Measurements from ENCODE around the gene OR6X1. TPM values are rescaled to one million over a fixed set of nuclear protein-coding genes. Genes with fewer than 3 reads are reported as not detected.

OR6X1 gene
- total and polyA plus RNA-seq, 2 of the 8 experiments (the other 6 are each of a cell fraction or from before 2014, with no cell fraction given), result not detected

- no peak for TF ChIP-seq CBX8 (IDR thresholded peaks at IDR 0.05; ENCODE audit: borderline replicate concordance, low read depth, low read length)
- TF ChIP-seq TEAD4 (IDR thresholded peaks at IDR 0.05; ENCODE audit: low read depth, low read length), result no peak
- TF ChIP-seq BRCA1 (IDR thresholded peaks at IDR 0.05; ENCODE audit: low read depth, low read length), result no peak
- no peak for TF ChIP-seq CBX5 (IDR thresholded peaks at IDR 0.05; ENCODE audit: low read depth, low read length)
- no peak for TF ChIP-seq SAP30 (IDR thresholded peaks at IDR 0.05; ENCODE audit: insufficient read depth, insufficient replicate concordance, low read length)
- TF ChIP-seq HDAC6 (IDR thresholded peaks at IDR 0.05; ENCODE audit: low read depth, low read length), result no peak
Observed at GRCh38 chr11:123798513-123799252, 44.4 kb upstream of the OR6X1 start (continued).
